Breast epithelium (tissue), 4 donors: ENCODE measurements around the gene THSD4. TPM values are rescaled to one million over a fixed set of nuclear protein-coding genes. Genes with fewer than 3 reads are reported as not detected.
A peak's percentile ranks its signal among the peaks of the same experiment; 100 is the strongest.

Experiments used
- DNase-seq, 2 donors: peaks; one replicate each; pipeline ENCODE4 v3.0.0-alpha.2; 2019; ENCODE audit warnings: low spot score in 2 of 2
- H3K27ac ChIP-seq, 2 donors: fragments of 200-600 bp; sonication (generic) in 1 of 2; one replicate each; pipeline ENCODE4 v1.5.1; 2016 to 2019; ENCODE audit warnings: mild to moderate bottlenecking in 1 of 2
- H3K27me3 ChIP-seq, 2 donors: fragments of 200-600 bp; sonication (generic) in 1 of 2; one replicate each; pipeline versions ENCODE4 v1.5.1 to v1.6.0; 2017 to 2019; ENCODE audit warnings: control low read depth in 1 of 2, mild to moderate bottlenecking in 1 of 2
- H3K36me3 ChIP-seq: fragments of 200-600 bp; one replicate; pipeline ENCODE4 v1.5.1; 2019
- H3K4me1 ChIP-seq, 2 donors: fragments of 200-600 bp; sonication (generic); one replicate each; pipeline ENCODE4 v1.5.1; 2016 to 2019; ENCODE audit warnings: control low read depth in 1 of 2
- H3K4me3 ChIP-seq, 3 donors: fragments of 200-600 bp; sonication (generic); 1 replicate in 2 of 3; 2 replicates in 1 of 3; pipeline ENCODE4 v1.5.1; 2016 to 2019; ENCODE audit warnings: mild to moderate bottlenecking in 3 of 3, moderate library complexity in 2 of 3
- H3K9me3 ChIP-seq, 2 donors: fragments of 200-600 bp; sonication (generic) in 1 of 2; one replicate each; pipeline ENCODE4 v1.5.1; 2016 to 2019; ENCODE audit warnings: control low read depth in 1 of 2
- CTCF ChIP-seq, 3 donors: fragments of 450-650 bp; IDR thresholded peaks; one replicate each; pipeline ENCODE4 v1.5.1; 2016 to 2017; ENCODE audit warnings: antibody characterized with exemption in 3 of 3, mild to moderate bottlenecking in 3 of 3, moderate library complexity in 3 of 3
- POLR2A ChIP-seq: fragments of 450-650 bp; IDR thresholded peaks from one replicate; pipeline ENCODE4 v1.6.1; 2016; ENCODE audit warnings: antibody characterized with exemption, mild to moderate bottlenecking, moderate library complexity
- POLR2AphosphoS5 ChIP-seq, 3 donors: sonication (generic); formaldehyde crosslinking; IDR thresholded peaks; one replicate each; pipeline ENCODE4 v1.6.1; 2017; ENCODE audit warnings: antibody characterized with exemption in 3 of 3
- intact Hi-C: fragments of 100-400 bp; cut with DNase I; formaldehyde crosslinking; loops from one replicate; pipeline ENCODE4 v1.15.1; 2023; ENCODE audit warnings: low total_unique reads
- total RNA-seq, 3 donors: library from RNA; depleted of rRNA; stranded (reverse); fragments of >200 nt; gene quantifications; one replicate each; pipeline ENCODE4 v1.1.0, GENCODE V29; 2016

THSD4 gene
- total RNA-seq, 3 donors from 2014 or later: 0.64 to 58.7 (median 41.3) TPM

GRCh38 chr15:71781179-71781964 is 666.1 kb downstream of the THSD4 start:
- intact Hi-C loops: no loop called here
- DNase-seq: no peak
- Histone ChIP-seq H3K36me3 (no peaks in the 10 kb centered on the region), H3K27ac (no peak overlapping the region), H3K27me3 (no peaks in the 10 kb centered on the region), H3K9me3 (no peaks in the 10 kb centered on the region), H3K4me3 (no peak overlapping the region), H3K4me1 (no peaks in the 10 kb centered on the region)
- no peak for TF ChIP-seq CTCF (IDR thresholded peaks at IDR 0.05)
- TF ChIP-seq POLR2AphosphoS5 (IDR thresholded peaks at IDR 0.05): no peak
- TF ChIP-seq POLR2A: no peak

- Histone ChIP-seq H3K27ac (no peak overlapping the region), H3K9me3 (no peaks in the 10 kb centered on the region), H3K4me1 (no peaks in the 10 kb centered on the region), H3K27me3 (no peaks in the 10 kb centered on the region), H3K4me3 (no peak overlapping the region), H3K36me3 (no peaks in the 10 kb centered on the region)
- no peak for DNase-seq
- intact Hi-C loops: no loop called here
- TF ChIP-seq CTCF (IDR thresholded peaks at IDR 0.05): no peak
Observed at GRCh38 chr15:71781965-71782265, 666.6 kb downstream of the THSD4 start.

DNA sequence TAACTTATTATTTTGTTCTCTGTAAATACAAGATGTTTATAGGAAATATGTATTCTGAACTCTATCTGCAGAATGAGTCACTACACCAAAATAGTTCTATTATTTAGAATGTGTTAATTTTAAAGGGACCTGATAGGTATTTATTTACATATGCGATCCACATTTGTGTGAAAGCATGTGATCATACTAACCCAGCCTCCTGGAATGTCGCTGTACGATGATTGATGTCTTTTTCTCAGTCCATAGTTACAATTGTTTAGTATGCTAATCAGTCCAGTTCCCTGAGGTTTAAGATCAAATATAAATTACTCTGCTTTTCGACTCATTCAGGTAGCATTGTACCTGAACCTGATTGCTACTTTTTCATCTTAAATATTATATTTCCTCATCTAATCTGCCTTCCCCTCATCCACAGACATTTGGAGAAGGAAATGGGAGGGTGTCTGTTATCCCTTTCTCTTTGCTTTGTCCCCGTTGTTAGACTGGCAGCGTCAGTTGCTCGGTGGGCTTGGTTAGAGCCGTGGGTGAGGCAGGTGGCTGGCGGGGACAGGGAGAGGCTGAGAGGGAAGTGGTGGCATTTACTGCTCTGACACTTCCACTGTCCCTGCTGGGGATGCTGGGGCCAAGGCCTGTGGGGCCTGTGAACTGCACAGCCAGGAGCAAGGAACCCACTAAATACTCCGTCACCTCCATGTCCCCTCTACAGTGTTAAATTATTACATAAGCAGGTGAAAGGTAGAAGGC is 667.3 kb downstream of the THSD4 start:
- Histone ChIP-seq H3K4me1 (no peaks in the 10 kb centered on the region), H3K9me3 (no peaks in the 10 kb centered on the region)

DNA sequence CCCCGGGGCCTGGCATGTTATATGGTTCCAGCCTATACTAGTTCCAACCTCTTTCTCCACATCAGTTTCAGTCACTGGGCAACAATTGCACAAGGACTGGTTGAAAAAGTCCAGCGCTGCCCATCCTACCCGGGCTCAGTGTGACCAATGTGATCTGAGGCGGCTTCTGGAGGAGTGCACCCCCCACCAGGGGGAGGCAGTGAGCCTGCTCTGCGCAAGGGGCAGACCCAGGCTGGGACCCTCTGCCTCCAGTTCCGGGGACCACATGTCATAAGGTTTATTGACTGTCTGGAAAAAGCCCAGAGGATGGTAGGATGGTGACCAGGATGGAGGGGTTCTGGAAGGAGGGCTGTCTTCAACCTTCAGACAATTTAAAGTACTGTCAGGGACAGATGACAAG is 669.4 kb downstream of the THSD4 start:
- Histone ChIP-seq H3K9me3 (no peaks in the 10 kb centered on the region), H3K27ac (no peak overlapping the region), H3K4me1 (no peaks in the 10 kb centered on the region), H3K4me3 (no peak overlapping the region), H3K36me3 (no peaks in the 10 kb centered on the region), H3K27me3 (no peaks in the 10 kb centered on the region)
- DNase-seq: no peak
- intact Hi-C loops: no loop called here
- TF ChIP-seq CTCF (IDR thresholded peaks at IDR 0.05) (no peak), POLR2AphosphoS5 (IDR thresholded peaks at IDR 0.05) (no peak), POLR2A (no peak)

More for the DNA sequence above, 667.3 kb downstream of the THSD4 start:
- Histone ChIP-seq H3K27ac (no peak overlapping the region), H3K27me3 (no peaks in the 10 kb centered on the region), H3K4me3 (no peak overlapping the region), H3K36me3 (no peaks in the 10 kb centered on the region)
- peak in 1 of 2 donors; percentile 9 for DNase-seq
- intact Hi-C loops: no loop called here
- TF ChIP-seq POLR2A (no peak), CTCF (IDR thresholded peaks at IDR 0.05) (no peak), POLR2AphosphoS5 (IDR thresholded peaks at IDR 0.05) (no peak)

- H3K9me3 ChIP-seq: no peaks in the 10 kb centered on the region
- no peaks in the 10 kb centered on the region for H3K36me3 ChIP-seq
- intact Hi-C loops: no loop called here
- no peaks in the 10 kb centered on the region for H3K27me3 ChIP-seq
- H3K27ac ChIP-seq: no peak overlapping the region
- no peaks in the 10 kb centered on the region for H3K4me1 ChIP-seq
- TF ChIP-seq POLR2A (no peak), CTCF (IDR thresholded peaks at IDR 0.05) (no peak), POLR2AphosphoS5 (IDR thresholded peaks at IDR 0.05) (no peak)
- DNase-seq: no peak
- H3K4me3 ChIP-seq: no peak overlapping the region
Observed at GRCh38 chr15:71785996-71786395, 670.7 kb downstream of the THSD4 start.
